ENCODE measurements around the gene TMEM164.
A peak's percentile ranks its signal among the peaks of the same experiment; 100 is the strongest.

The TMEM164 gene

GRCh38 chrX:110175146-110175545 is 172.2 kb downstream of the TMEM164 start:
- H3K9me3 Mint-ChIP-seq: no peaks in the 10 kb centered on the region
- peaks cover 10% of the 10 kb centered on the region for H3K36me3 Mint-ChIP-seq
- no peak for DNase-seq (ENCODE audit: low spot score in 2 of 2)
- ATAC-seq (ENCODE audit: low read depth): no peak
- H3K4me3 Mint-ChIP-seq: no peak overlapping the region
- no peak overlapping the region for H3K27ac Mint-ChIP-seq
- H3K4me1 Mint-ChIP-seq: peaks cover 17% of the 10 kb centered on the region
- no peaks in the 10 kb centered on the region for H3K27me3 Mint-ChIP-seq

DNA sequence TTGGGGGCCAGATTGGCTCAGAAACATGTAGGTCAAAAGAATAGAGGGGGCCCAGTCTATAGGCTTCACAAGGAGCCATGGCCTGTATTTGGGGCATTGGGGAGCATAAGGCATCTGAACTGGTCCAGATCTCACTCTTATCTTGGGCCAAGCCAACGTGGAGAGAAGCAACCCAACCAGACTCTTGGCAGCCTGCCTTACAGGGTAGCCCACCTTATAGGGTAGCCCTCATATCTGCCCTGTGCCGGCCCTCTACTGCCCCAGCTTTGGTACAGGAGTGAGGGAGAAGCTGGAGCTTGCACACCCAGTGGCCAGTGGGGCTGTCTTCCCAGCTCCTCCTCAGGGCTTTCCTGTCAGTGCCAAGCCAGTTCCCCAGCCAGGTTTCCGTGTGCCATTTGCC is 172.8 kb downstream of the TMEM164 start:
- no peaks in the 10 kb centered on the region for H3K27me3 Mint-ChIP-seq
- no peak for DNase-seq (ENCODE audit: low spot score in 2 of 2)
- H3K9me3 Mint-ChIP-seq: no peaks in the 10 kb centered on the region
- H3K36me3 Mint-ChIP-seq: peaks cover 10% of the 10 kb centered on the region
- H3K4me3 Mint-ChIP-seq: no peak overlapping the region
- no peak for ATAC-seq (ENCODE audit: low read depth)
- H3K27ac Mint-ChIP-seq: no peak overlapping the region
- H3K4me1 Mint-ChIP-seq: peaks cover 17% of the 10 kb centered on the region

DNA sequence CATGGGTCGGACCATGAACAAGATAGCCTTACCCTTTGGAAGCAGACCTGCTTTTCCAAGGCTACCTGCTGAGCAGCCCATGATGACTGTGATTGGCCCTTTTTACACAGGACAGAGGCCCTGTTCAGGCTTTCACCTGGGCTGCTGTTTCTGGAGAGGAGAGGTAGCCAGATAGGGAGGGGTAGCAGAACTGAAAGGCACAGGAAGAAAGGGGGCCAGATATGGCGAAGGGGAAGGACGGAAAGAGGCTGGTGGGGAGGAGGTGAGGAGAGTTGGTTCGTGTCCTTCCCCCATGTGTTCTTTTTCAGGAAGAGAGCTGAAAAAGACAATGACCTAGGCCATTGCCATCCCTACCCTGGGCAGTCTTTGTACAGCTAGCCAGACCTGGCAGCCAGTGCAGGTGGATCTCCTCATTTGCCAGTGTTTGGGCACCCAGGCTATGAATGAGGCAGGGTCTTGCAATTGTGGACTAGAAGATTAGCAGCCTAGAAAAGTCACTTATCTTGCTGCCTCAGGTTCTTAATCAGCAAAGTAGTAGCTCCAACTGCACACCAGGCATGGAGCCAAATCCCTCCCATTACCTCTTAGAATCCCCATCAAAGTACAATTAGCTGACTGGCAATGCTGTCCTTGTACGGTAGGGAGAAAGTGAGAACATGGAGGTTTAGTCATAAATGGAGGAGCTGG is 175.4 kb downstream of the TMEM164 start:
- H3K4me1 Mint-ChIP-seq: peaks cover 4% of the 10 kb centered on the region
- H3K9me3 Mint-ChIP-seq: no peaks in the 10 kb centered on the region
- H3K27me3 Mint-ChIP-seq: no peaks in the 10 kb centered on the region
- peaks cover 9% of the 10 kb centered on the region for H3K36me3 Mint-ChIP-seq
- H3K4me3 Mint-ChIP-seq: no peak overlapping the region
- no peak for ATAC-seq (ENCODE audit: low read depth)
- no peak for DNase-seq (ENCODE audit: low spot score in 2 of 2)
- H3K27ac Mint-ChIP-seq: no peak overlapping the region

- no peak for ATAC-seq (ENCODE audit: low read depth)
- H3K36me3 Mint-ChIP-seq: peaks cover 15% of the 10 kb centered on the region
Measured at GRCh38 chrX:110180176-110180927, 177.4 kb downstream of the TMEM164 start.

DNA sequence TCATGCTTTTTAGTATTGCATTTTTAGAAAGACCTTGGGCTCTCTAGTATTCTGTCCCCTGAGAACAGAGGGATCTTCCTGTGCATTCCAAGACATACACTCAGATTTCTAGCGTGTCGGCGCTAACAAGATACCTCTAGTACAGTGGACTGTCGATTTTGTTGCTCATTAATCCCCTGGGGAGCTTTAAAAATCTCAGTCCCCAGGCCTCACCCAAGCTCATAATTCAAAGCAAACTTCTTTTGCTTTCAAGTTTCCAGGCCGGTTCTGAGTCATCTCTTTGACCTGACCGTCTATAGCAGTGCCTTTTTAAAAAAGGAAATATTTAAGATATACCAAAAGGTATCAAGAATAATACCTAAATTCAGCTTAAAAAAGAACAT is 178.0 kb downstream of the TMEM164 start:
- Mint-ChIP-seq H3K27me3 (no peaks in the 10 kb centered on the region), H3K4me3 (no peak overlapping the region), H3K4me1 (peaks cover 4% of the 10 kb centered on the region), H3K36me3 (peaks cover 19% of the 10 kb centered on the region), H3K9me3 (peaks cover 2% of the 10 kb centered on the region), H3K27ac (no peak overlapping the region)
- DNase-seq (ENCODE audit: low spot score in 2 of 2) (no peak), ATAC-seq (ENCODE audit: low read depth) (no peak)

More at GRCh38 chrX:110180176-110180927, 177.4 kb downstream of the TMEM164 start:
- peaks cover 2% of the 10 kb centered on the region for H3K9me3 Mint-ChIP-seq
- no peaks in the 10 kb centered on the region for H3K27me3 Mint-ChIP-seq
- peaks cover 4% of the 10 kb centered on the region for H3K4me1 Mint-ChIP-seq
- DNase-seq (ENCODE audit: low spot score in 2 of 2): no peak
- no peak overlapping the region for H3K4me3 Mint-ChIP-seq
- no peak overlapping the region for H3K27ac Mint-ChIP-seq

- Mint-ChIP-seq H3K9me3 (peaks cover 3% of the 10 kb centered on the region), H3K27me3 (no peaks in the 10 kb centered on the region), H3K4me1 (peaks cover 4% of the 10 kb centered on the region), H3K4me3 (no peak overlapping the region), H3K27ac (no peak overlapping the region), H3K36me3 (peaks cover 21% of the 10 kb centered on the region)
- no peak for ATAC-seq (ENCODE audit: low read depth)
- DNase-seq (ENCODE audit: low spot score in 2 of 2): no peak
Measured at GRCh38 chrX:110181459-110182137, 178.7 kb downstream of the TMEM164 start.

GRCh38 chrX:110182362-110182761 is 179.4 kb downstream of the TMEM164 start:
- ATAC-seq (ENCODE audit: low read depth): no peak
- no peak overlapping the region for H3K4me3 Mint-ChIP-seq
- H3K27me3 Mint-ChIP-seq: no peaks in the 10 kb centered on the region
- H3K9me3 Mint-ChIP-seq: peaks cover 3% of the 10 kb centered on the region
- DNase-seq (ENCODE audit: low spot score in 2 of 2): no peak
- H3K36me3 Mint-ChIP-seq: peaks cover 21% of the 10 kb centered on the region
- peaks cover 4% of the 10 kb centered on the region for H3K4me1 Mint-ChIP-seq
- no peak overlapping the region for H3K27ac Mint-ChIP-seq

- ATAC-seq (ENCODE audit: low read depth): no peak
- H3K4me3 Mint-ChIP-seq: no peak overlapping the region
- peaks cover 4% of the 10 kb centered on the region for H3K4me1 Mint-ChIP-seq
- DNase-seq (ENCODE audit: low spot score in 2 of 2): no peak
- no peaks in the 10 kb centered on the region for H3K27me3 Mint-ChIP-seq
- H3K36me3 Mint-ChIP-seq: peaks cover 21% of the 10 kb centered on the region
- H3K27ac Mint-ChIP-seq: no peak overlapping the region
- H3K9me3 Mint-ChIP-seq: peaks cover 3% of the 10 kb centered on the region
Measured at GRCh38 chrX:110182865-110183264, 180.0 kb downstream of the TMEM164 start.

DNA sequence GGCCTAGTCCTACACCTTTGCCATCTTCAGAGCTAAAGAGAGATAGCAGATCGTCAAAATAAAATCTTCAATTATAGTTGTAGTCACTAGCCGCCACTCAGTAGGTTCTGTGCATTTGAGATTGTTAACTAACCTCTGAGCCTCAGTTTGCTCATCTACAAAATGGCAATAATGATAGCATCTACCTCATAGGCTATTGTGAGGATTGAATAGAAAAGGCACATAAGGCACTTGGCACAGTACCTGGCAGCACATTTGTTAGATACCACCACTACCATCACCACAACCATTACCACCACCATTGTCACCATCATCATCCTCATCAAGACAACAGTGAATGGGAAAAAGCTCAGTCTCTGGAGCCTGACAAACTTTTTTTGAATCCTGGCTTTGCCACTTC is 180.4 kb downstream of the TMEM164 start:
- no peaks in the 10 kb centered on the region for H3K27me3 Mint-ChIP-seq
- H3K27ac Mint-ChIP-seq: no peak overlapping the region
- no peak overlapping the region for H3K4me3 Mint-ChIP-seq
- H3K9me3 Mint-ChIP-seq: peaks cover 3% of the 10 kb centered on the region
- peaks cover 21% of the 10 kb centered on the region for H3K36me3 Mint-ChIP-seq
- DNase-seq (ENCODE audit: low spot score in 2 of 2) (no peak), ATAC-seq (ENCODE audit: low read depth) (no peak)
- peaks cover 4% of the 10 kb centered on the region for H3K4me1 Mint-ChIP-seq

DNA sequence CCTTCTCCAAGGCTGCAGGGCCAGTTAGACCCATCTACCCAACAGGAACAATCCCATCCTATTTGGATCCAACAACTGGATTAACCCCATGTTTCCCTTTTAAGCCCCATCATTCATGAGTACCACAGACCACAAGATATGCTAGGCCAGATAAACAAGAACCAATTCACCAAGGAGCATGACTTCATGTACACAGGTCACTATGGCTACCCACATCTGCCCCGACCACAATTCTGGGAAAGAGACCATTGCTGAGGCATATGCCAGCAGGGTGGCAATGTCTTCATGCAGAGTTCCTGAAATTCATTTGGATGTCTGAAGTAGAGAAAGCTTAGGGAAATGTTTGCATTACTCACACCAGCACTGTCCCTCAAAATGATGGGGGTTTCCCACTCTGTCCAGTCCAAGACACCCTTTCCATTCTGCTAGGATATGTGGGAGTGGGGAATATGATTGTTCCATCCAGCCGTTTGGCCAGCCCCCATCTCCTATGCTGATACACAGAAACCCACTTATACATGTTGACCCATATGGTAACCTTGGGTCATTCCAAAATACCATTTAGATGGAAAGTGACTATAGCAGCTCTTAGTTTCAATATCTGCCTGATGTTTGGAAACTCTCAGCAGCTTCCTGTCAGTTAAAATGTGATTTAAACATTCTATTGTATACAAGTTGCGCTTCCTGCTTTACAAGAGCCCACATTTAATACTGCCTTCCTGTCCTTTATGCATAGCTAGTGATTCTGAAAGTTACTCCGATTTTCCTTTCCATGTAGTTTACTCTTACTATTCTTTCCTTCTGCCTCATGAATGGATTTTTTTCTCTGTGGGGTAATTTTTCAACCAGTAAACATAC is 186.0 kb downstream of the TMEM164 start:
- DNase-seq (ENCODE audit: low spot score in 2 of 2): no peak
- no peak for ATAC-seq (ENCODE audit: low read depth)
- peaks cover 16% of the 10 kb centered on the region for H3K36me3 Mint-ChIP-seq
- H3K4me3 Mint-ChIP-seq: no peak overlapping the region
- peaks cover 3% of the 10 kb centered on the region for H3K9me3 Mint-ChIP-seq
- peak overlapping the region; percentile 9 for H3K27ac Mint-ChIP-seq
- H3K27me3 Mint-ChIP-seq: no peaks in the 10 kb centered on the region
- peaks cover 11% of the 10 kb centered on the region for H3K4me1 Mint-ChIP-seq

DNA sequence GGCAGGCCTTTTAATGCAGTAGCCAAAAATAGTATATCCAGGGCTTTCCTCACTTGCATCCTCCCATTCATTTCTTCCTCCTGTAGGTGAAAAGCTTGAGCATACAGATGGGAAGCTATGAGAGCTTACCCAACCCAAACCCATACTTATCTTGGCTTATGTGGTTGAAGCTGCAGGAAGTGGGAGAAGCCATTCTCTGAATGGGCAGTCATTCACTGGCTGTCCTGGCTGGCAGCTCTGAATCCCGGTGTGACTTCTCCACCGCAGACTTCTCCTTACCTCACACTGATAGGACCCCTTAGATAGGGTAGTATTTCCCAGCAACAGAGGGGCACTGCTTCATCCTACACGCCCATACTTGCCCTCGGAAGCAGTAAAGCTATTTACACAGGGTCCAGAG is 189.6 kb downstream of the TMEM164 start:
- DNase-seq (ENCODE audit: low spot score in 2 of 2): no peak
- no peaks in the 10 kb centered on the region for H3K27me3 Mint-ChIP-seq
- no peak for ATAC-seq (ENCODE audit: low read depth)
- H3K36me3 Mint-ChIP-seq: no peaks in the 10 kb centered on the region
- no peaks in the 10 kb centered on the region for H3K9me3 Mint-ChIP-seq
- H3K4me1 Mint-ChIP-seq: peaks cover 11% of the 10 kb centered on the region
- no peak overlapping the region for H3K4me3 Mint-ChIP-seq
- no peak overlapping the region for H3K27ac Mint-ChIP-seq

GRCh38 chrX:110194977-110195376 is 192.1 kb downstream of the TMEM164 start:
- Mint-ChIP-seq H3K4me1 (peaks cover 3% of the 10 kb centered on the region), H3K9me3 (no peaks in the 10 kb centered on the region)
- no peak for ATAC-seq (ENCODE audit: low read depth)

GRCh38 chrX:110201799-110202198 is 198.9 kb downstream of the TMEM164 start:
- no peak for ATAC-seq (ENCODE audit: low read depth)
- Mint-ChIP-seq H3K27ac (no peak overlapping the region), H3K36me3 (peaks cover 2% of the 10 kb centered on the region), H3K4me3 (no peak overlapping the region), H3K9me3 (no peaks in the 10 kb centered on the region), H3K4me1 (no peaks in the 10 kb centered on the region), H3K27me3 (no peaks in the 10 kb centered on the region)
- DNase-seq (ENCODE audit: low spot score in 2 of 2): no peak

More at GRCh38 chrX:110194977-110195376, 192.1 kb downstream of the TMEM164 start:
- no peak for DNase-seq (ENCODE audit: low spot score in 2 of 2)
- no peaks in the 10 kb centered on the region for H3K27me3 Mint-ChIP-seq
- no peak overlapping the region for H3K27ac Mint-ChIP-seq
- H3K4me3 Mint-ChIP-seq: no peak overlapping the region
- H3K36me3 Mint-ChIP-seq: no peaks in the 10 kb centered on the region
